CD14-positive monocyte (primary cell): ENCODE measurements around the gene BIRC3. TPM values are rescaled to one million over a fixed set of nuclear protein-coding genes. Genes with fewer than 3 reads are reported as not detected.

Experiments
- DNase-seq, 3 donors: peaks; one replicate each; pipeline ENCODE4 v3.0.0-alpha.2; 2011 to 2022
- H2AFZ ChIP-seq: 2 replicates; pipeline ENCODE4 v1.6.0; 2012; ENCODE audit warnings: mild to moderate bottlenecking, low read depth, low read length, inconsistent platforms; ENCODE audit not compliant: insufficient read depth, poor library complexity, severe bottlenecking
- H3K27ac ChIP-seq, 2 donors: 1 replicate in 1 of 2; 2 replicates in 1 of 2; pipeline ENCODE4 v1.5.1; 2012 to 2013; ENCODE audit warnings: low read length in 2 of 2, control low read depth in 1 of 2, inconsistent platforms in 1 of 2, low read depth in 1 of 2, mild to moderate bottlenecking in 1 of 2
- H3K27me3 ChIP-seq, 2 donors: one replicate each; pipeline versions ENCODE4 v1.6.0 to v1.6.1; 2011 to 2013; ENCODE audit warnings: low read length in 2 of 2; ENCODE audit not compliant: control insufficient read depth in 2 of 2, insufficient read depth in 2 of 2
- H3K36me3 ChIP-seq, 2 donors: replicated peaks in 1 of 2; 1 replicate in 1 of 2; 2 replicates in 1 of 2; pipeline versions ENCODE4 v1.5.1 to v1.6.1; 2012 to 2013; ENCODE audit warnings: low read length in 2 of 2, control low read depth in 1 of 2, inconsistent platforms in 1 of 2, mild to moderate bottlenecking in 1 of 2; ENCODE audit not compliant: insufficient read depth in 2 of 2, control insufficient read depth in 1 of 2
- H3K4me1 ChIP-seq, 2 donors: 1 replicate in 1 of 2; 2 replicates in 1 of 2; pipeline versions ENCODE4 v1.5.1 to v1.6.1; 2012 to 2013; ENCODE audit warnings: low read length in 2 of 2, control low read depth in 1 of 2, inconsistent platforms in 1 of 2, mild to moderate bottlenecking in 1 of 2, moderate library complexity in 1 of 2; ENCODE audit not compliant: insufficient read depth in 2 of 2, control insufficient read depth in 1 of 2
- H3K4me2 ChIP-seq: replicated peaks from 2 replicates; pipeline ENCODE3; 2012; ENCODE audit warnings: low read length, moderate library complexity, mild to moderate bottlenecking; ENCODE audit not compliant: poor library complexity, severe bottlenecking; ENCODE audit errors: extremely low read depth
- H3K4me3 ChIP-seq, 3 experiments: fragments of 200-600 bp in 1 of 3; sonication (generic) in 1 of 3; replicated peaks in 1 of 3; 1 replicate in 2 of 3; 2 replicates in 1 of 3; pipeline ENCODE4 v1.5.1; 2011 to 2013; ENCODE audit warnings: low read length in 3 of 3, mild to moderate bottlenecking in 3 of 3, control low read depth in 2 of 3, low read depth in 2 of 3, inconsistent platforms in 1 of 3, moderate library complexity in 1 of 3
- H3K79me2 ChIP-seq: 2 replicates; pipeline ENCODE4 v1.6.0; 2012; ENCODE audit warnings: mild to moderate bottlenecking, control low read depth, inconsistent platforms, low read length, moderate library complexity; ENCODE audit not compliant: insufficient read depth
- H3K9ac ChIP-seq: 2 replicates; pipeline ENCODE4 v1.6.0; 2017; ENCODE audit warnings: low read length, mild to moderate bottlenecking; ENCODE audit not compliant: insufficient read depth, poor library complexity, severe bottlenecking
- H3K9me3 ChIP-seq, 2 donors: replicated peaks in 1 of 2; 1 replicate in 1 of 2; 2 replicates in 1 of 2; pipeline versions ENCODE4 v1.5.1 to v1.6.1; 2012 to 2013; ENCODE audit warnings: low read length in 2 of 2, control low read depth in 1 of 2; ENCODE audit not compliant: control insufficient read depth in 1 of 2, insufficient read depth in 1 of 2
- H4K20me1 ChIP-seq: 2 replicates; pipeline ENCODE4 v1.6.0; 2012; ENCODE audit warnings: mild to moderate bottlenecking, low read length, control low read depth, moderate library complexity; ENCODE audit not compliant: insufficient read depth
- H3K27ac Mint-ChIP-seq, 7 donors: one replicate each; pipeline ENCODE4 v1.8.0; 2020; ENCODE audit warnings: mild to moderate bottlenecking in 7 of 7, mixed read lengths in 7 of 7, moderate library complexity in 6 of 7, inconsistent platforms in 2 of 7
- H3K27me3 Mint-ChIP-seq, 3 donors: one replicate each; pipeline ENCODE4 v1.8.0; 2021 to 2022; ENCODE audit warnings: low read depth in 3 of 3, mild to moderate bottlenecking in 3 of 3, mixed read lengths in 3 of 3, moderate library complexity in 3 of 3, inconsistent platforms in 1 of 3
- H3K36me3 Mint-ChIP-seq, 2 donors: one replicate each; pipeline ENCODE4 v1.8.0; 2020; ENCODE audit warnings: mixed read lengths in 2 of 2, inconsistent platforms in 1 of 2, mild to moderate bottlenecking in 1 of 2
- H3K4me1 Mint-ChIP-seq: one replicate; pipeline ENCODE4 v1.8.0; 2020; ENCODE audit warnings: mild to moderate bottlenecking, mixed read lengths
- H3K4me3 Mint-ChIP-seq, 2 donors: one replicate each; pipeline ENCODE4 v1.8.0; 2020; ENCODE audit warnings: mild to moderate bottlenecking in 2 of 2, mixed read lengths in 2 of 2, moderate library complexity in 1 of 2
- H3K9me3 Mint-ChIP-seq, 7 donors: one replicate each; pipeline ENCODE4 v1.8.0; 2020 to 2022; ENCODE audit warnings: mixed read lengths in 7 of 7, mild to moderate bottlenecking in 6 of 7, moderate library complexity in 6 of 7, inconsistent platforms in 2 of 7
- CTCF ChIP-seq: fragments of 200-600 bp; IDR thresholded peaks from one replicate; pipeline ENCODE4 v1.8.0; 2022; ENCODE audit warnings: antibody characterized with exemption, mild to moderate bottlenecking
- WGBS: methylation state at CpG from one replicate; pipeline ENCODE4 v1.1.5; 2013; ENCODE audit warnings: missing lambda C conversion rate; ENCODE audit not compliant: insufficient coverage; 5-methylcytosine and 5-hydroxymethylcytosine counted together
- intact Hi-C, 2 donors: fragments of 100-400 bp; cut with micrococcal nuclease; formaldehyde crosslinking; loops; one replicate each; pipeline versions ENCODE4 v1.15.0 to v1.15.1; 2023
- polyA plus RNA-seq, 3 donors: library from polyadenylated mRNA; depleted of rRNA in 1 of 3; unstranded in 2 of 3; stranded (reverse) in 1 of 3; fragments of 300-500 nt in 2 of 3; fragments of >200 nt in 1 of 3; fragmentation: Illumina TruSeq in 2 of 3; gene quantifications; 1 replicate in 2 of 3; 2 replicates in 1 of 3; pipeline ENCODE4 v1.2.3, GENCODE V29; 2012 to 2021

BIRC3 gene
- polyA plus RNA-seq, 3 donors, result 3.0 to 9.8 (median 9.5) TPM

DNA sequence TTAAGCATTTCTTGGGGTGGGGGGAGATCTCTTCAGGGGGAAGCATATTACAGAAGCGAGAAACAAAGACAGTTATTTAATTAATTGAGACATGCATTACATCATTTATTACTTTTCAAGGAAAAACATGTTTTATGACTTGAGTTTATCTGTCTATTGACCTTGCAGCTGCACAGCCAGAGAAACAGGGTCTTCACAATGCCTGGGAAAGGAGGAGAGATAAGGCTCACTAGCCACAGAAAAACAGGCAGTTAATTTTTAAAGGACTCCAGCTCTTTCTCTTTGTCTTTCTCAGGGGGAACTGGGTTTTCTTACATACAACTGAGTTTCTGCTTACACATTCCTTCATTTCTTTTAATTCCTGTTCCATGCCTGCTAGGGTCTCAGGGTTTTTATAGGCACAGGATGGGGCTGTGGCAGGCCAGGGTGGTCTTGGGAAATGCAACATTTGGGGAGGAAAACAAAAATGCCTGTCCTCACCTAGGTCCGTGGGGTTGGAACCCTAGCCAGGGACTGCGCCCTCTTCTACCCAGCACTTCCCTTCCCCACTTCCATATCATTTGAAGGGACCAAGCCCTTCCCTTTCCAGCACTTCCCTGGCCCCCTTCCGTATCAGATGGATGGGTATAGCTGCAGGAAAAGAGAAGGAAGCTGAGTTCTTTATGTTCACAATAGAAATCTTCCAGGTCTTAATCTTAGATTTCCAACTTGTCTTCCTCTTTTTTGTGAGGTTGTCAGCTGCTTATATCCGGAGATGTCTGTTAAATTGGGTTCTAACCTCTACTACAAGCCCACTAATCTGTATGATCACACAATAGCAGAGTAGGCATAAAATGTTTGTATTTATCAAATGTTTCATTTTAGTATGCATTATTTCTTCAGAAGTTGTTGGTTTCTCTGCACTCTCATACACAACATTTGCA is 68.1 kb downstream of the BIRC3 start:
- Histone ChIP-seq H3K79me2 (no peaks in the 10 kb centered on the region), H3K27ac (no peak overlapping the region)
- intact Hi-C loops, result no loop called here

More for the DNA sequence above, 68.1 kb downstream of the BIRC3 start:
- Mint-ChIP-seq H3K36me3 (peaks cover 61 to 71% of the 10 kb centered on the region in 2 donors), H3K27ac (peak overlapping the region in 3 of 7 donors; percentile 12 to 50 (median 14)), H3K4me1 (no peaks in the 10 kb centered on the region), H3K27me3 (no peaks in the 10 kb centered on the region), H3K9me3 (no peaks in the 10 kb centered on the region), H3K4me3 (no peak overlapping the region)
- Histone ChIP-seq H3K36me3 (peaks cover 32 to 84% of the 10 kb centered on the region in 2 donors), H3K9me3 (no peaks in the 10 kb centered on the region), H3K4me1 (no peaks in the 10 kb centered on the region), H2AFZ (no peak overlapping the region), H3K4me3 (no peak overlapping the region), H3K9ac (no peak overlapping the region), H3K27me3 (no peaks in the 10 kb centered on the region), H4K20me1 (no peaks in the 10 kb centered on the region), H3K4me2 (no peak overlapping the region)
- DNase-seq, result no peak
- no CpG with 5 or more reads among the region's 5 CpGs for WGBS
- TF ChIP-seq CTCF, result no peak
